Measurements from ENCODE around the gene KLHDC3. TPM values are rescaled to one million over a fixed set of nuclear protein-coding genes. Genes with fewer than 3 reads are reported as not detected.

Gene KLHDC3
- total and polyA plus RNA-seq, 2 donors (not counting 3 experiments of a cell fraction or from before 2014, with no cell fraction given): 84.8 to 120 TPM

DNA sequence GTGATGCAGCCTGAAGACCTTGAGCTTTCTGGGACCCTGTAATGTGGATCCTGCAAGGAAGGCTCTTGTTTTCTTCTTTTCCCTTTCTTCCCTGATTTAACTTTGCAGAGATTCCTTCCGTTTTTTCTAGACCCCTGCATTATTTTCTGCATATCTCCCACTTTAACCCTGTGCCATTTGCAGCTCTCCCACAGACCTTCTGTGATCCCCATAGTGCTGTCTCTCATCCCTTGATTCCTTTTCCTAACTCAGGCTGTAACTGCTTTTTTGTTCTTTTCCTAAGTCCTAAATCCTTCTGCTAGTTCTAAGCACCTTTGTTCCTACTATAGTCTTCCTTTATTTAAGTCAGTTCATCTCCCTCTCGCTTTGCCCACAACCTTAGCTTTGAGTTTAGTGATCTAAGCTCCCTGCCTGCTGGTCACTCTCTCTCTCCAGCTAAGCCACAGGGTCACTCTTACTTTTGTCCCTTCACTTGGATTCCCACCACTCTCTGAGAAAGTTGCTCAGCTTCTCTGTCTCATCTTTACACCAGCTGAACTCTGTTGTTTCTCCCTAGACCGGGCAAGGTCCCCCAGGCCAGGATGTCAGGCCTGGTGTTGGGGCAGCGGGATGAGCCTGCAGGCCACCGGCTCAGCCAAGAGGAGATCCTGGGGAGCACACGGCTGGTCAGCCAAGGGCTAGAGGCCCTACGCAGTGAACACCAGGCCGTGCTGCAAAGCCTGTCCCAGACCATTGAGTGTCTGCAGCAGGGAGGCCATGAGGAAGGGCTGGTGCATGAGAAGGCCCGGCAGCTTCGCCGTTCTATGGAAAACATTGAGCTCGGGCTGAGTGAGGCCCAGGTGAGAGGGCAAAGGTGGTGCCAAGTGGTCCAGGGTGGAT, 46.9 kb downstream of the KLHDC3 start:
- Histone ChIP-seq H3K4me1 (ENCODE audit: control insufficient read depth, extremely low read depth, insufficient read depth, low read length) (peaks cover 15% of the 10 kb centered on the region), H3K9me1 (replicated peaks; ENCODE audit: control insufficient read depth, extremely low read depth, insufficient read depth, low read length) (no peaks in the 10 kb centered on the region), H3K36me3 (ENCODE audit: control insufficient read depth in 2 of 2, extremely low read depth in 1 of 2, insufficient read depth in 2 of 2, low read length in 2 of 2) (peaks cover 0 to 4% of the 10 kb centered on the region in 2 experiments), H3K27ac (ENCODE audit: insufficient read depth, low read depth, low read length) (no peak overlapping the region), H3K9ac (replicated peaks; ENCODE audit: extremely low read depth, insufficient read depth, low read length) (no peak overlapping the region), H3K4me3 (replicated peaks in 1 of 3; ENCODE audit: insufficient read depth in 1 of 3, low read depth in 1 of 3, low read length in 3 of 3) (no peak overlapping the region), H3K27me3 (ENCODE audit: control insufficient read depth in 2 of 2, insufficient read depth in 2 of 2, low read length in 2 of 2) (no peaks in the 10 kb centered on the region), H3K9me3 (replicated peaks; ENCODE audit: control insufficient read depth, insufficient read depth, low read length) (no peaks in the 10 kb centered on the region), H3K79me2 (ENCODE audit: control insufficient read depth, insufficient read depth, low read length) (peaks cover 12% of the 10 kb centered on the region), H4K20me1 (replicated peaks; ENCODE audit: control insufficient read depth, extremely low read depth, insufficient read depth, low read length) (no peaks in the 10 kb centered on the region), H3K4me2 (ENCODE audit: insufficient read depth, low read length) (no peak overlapping the region), H2AFZ (ENCODE audit: low read depth, low read length) (no peak overlapping the region)
- DNase-seq (ENCODE audit: low read depth, low spot score) (no peak), FAIRE-seq (no peak)
- ChIA-PET CTCF (interaction anchor here (1.0 to 1.8 kb wide), 3 partner anchors 69 to 109 kb away, joined by 3 to 7 read pairs (median 4); no protein-coding TSS in a partner anchor), POLR2A (no interaction called here)
- no TSS peak for BruUV-seq (replicated peaks)
- intact Hi-C loops (cut with micrococcal nuclease) (no loop called here), dilution Hi-C loops (cut with MboI; ENCODE audit: extremely low pct_ligation_motif_present, low sequenced_read_pairs) (no loop called here)
- TF ChIP-seq GATA2 (IDR thresholded peaks at IDR 0.05; ENCODE audit: insufficient read depth, insufficient read length, low read depth, low read length) (no peak), MYC (IDR thresholded peaks at IDR 0.05; ENCODE audit: low read depth, low read length) (no peak), MAX (IDR thresholded peaks at IDR 0.05; ENCODE audit: insufficient read depth, insufficient read length) (no peak), EZH2 (IDR thresholded peaks at IDR 0.05; ENCODE audit: borderline replicate concordance, low read depth, low read length, severe bottlenecking) (no peak), FOS (IDR thresholded peaks at IDR 0.05; ENCODE audit: borderline replicate concordance, insufficient read depth, low read length) (no peak), POLR2AphosphoS5 (IDR thresholded peaks at IDR 0.05; ENCODE audit: insufficient read depth, low read depth, low read length) (no peak), POLR2A (IDR thresholded peaks at IDR 0.05; ENCODE audit: low read depth, low read length) (no peak), CTCF (IDR thresholded peaks at IDR 0.05; ENCODE audit: extremely low read depth in 1 of 2, insufficient read depth in 1 of 2, low read depth in 1 of 2, low read length in 2 of 2) (no peak), JUN (IDR thresholded peaks at IDR 0.05; ENCODE audit: borderline replicate concordance, insufficient read depth, insufficient read length, low read depth) (no peak)
